GM19351 (cell line): ENCODE data around the gene RIC8A.

Source experiments
- ATAC-seq: cut with Tn5 transposase; IDR thresholded peaks from one replicate; pipeline ENCODE4 v1.9.1; 2021; ENCODE audit warnings: mild to moderate bottlenecking, moderate library complexity; ENCODE audit not compliant: unreplicated experiment

The RIC8A gene

GRCh38 chr11:203945-204586, 3.4 kb upstream of the RIC8A start:
- ATAC-seq: no peak

- ATAC-seq: no peak
Observed at GRCh38 chr11:204587-205109, 2.9 kb upstream of the RIC8A start.

- ATAC-seq: no peak
Observed at GRCh38 chr11:205221-206001, 2.1 kb upstream of the RIC8A start.

DNA sequence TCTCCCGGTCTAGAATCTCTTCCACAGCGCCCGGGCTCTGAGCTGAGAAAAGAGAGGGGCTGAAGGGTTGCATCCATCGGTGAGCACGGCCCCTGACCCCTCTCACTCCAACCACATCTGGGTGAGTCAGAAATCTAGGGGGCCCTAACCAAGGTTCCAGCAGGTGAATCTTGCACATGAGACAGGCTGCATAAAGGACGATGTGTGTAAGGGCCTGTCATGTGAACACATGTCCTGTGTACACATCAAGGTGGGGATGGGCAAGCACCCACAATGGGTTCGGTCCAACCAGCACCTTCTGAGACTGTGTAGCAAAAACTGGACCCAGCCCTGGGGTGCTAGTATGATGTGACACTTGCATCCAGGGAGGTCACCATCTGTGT, 1.5 kb upstream of the RIC8A start:
- no peak for ATAC-seq

DNA sequence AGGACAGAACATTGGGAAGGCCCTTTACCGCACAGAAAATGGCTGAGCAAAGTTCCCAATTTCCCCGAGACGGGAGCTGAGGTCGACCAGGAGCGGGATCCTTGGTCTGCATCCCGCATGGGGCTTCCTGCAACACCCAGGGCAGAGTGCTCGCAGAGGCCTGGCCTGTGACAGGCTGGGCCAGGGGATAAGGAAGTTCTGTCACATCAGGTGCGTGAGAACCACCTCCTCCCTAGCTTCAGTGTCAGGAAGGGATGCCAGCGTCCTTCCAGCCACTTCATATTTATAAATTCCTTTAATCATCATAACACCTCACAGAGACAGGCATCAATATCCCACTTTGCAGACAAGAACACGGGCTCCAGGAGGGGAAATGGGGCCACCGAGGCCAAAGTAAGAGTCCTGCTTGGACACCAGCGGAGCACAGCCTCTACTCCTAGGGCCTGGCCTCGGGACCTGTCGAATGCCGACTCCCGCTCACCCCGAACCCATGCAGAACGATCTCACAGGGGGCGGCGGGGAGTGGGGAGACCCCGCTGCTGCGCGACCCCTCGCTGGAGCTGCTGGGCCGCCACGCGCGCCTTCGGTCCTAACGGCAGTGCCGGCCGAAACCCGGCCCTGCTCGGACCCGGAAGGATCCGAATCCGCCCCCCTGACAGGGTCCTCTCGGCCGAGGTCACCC, 841 bp upstream of the RIC8A start:
- ATAC-seq: no peak

GRCh38 chr11:207863-208180, 314 bp downstream of the RIC8A start:
- ATAC-seq: no peak

DNA sequence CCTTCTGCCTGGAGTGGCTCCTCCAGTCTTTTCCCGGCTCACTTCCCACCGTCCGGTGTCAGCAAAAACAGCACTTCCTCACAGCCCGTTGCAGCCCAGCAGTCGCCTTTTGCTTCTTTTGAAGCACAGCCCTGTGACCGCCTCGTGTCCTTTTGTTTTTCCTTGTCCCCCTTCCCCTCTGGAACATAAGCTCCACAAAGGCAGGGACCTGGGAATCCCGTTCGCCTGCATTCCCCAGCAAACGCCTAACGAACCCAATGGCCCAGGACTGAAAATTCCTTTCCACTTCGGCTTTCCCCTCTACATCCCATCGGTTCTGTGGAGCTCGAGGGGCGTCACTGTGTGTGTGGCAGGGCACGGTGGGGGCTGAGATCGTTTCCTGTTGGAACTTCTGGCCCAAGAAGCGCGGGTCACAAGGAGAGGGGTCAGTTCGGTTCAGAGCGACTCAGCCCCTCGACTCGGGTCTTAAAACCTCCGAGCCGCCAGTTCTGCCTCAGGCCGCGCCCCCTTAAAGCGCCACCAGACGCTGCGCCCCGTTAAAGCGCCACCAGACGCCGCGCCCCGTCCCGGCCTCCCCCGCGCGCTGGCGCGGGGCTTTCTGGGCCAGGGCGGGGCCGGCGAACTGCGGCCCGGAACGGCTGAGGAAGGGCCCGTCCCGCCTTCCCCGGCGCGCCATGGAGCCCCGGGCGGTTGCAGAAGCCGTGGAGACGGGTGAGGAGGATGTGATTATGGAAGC, 841 bp downstream of the RIC8A start:
- peak; percentile 43 for ATAC-seq

- ATAC-seq: no peak
Observed at GRCh38 chr11:208917-209260, 1.4 kb downstream of the RIC8A start.

GRCh38 chr11:209275-210121, 2.0 kb downstream of the RIC8A start:
- ATAC-seq: no peak

DNA sequence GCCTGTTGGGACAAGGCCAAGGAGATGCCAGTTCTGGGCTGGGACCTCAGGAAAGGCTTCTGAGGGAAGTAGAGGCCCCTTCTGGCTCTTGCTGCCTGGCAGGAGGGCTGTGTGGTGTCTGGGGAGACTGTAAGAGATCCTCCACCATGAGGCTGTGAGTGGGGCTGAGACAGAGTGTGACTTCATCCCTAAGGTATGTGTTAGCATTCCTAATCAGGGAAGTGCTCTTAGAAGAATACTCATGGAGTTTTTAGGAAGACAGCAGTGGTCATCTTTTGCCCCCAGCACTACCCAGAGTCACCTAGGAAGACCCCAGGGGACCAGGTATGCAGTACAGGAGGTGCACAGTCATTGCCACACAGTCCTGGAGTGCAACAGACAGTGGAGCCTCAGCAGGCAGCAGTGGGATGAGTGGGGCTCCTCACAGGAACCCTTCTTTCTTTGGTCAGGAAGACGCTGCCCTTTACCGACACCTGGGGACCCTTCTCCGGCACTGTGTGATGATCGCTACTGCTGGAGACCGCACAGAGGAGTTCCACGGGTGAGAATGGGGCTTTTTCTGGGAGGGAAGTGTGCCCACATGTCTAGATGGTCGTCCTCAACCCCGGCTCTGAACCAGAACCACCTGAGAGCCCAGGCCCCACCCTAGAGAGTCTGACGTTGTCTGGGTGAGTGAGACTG, 2.8 kb downstream of the RIC8A start:
- no peak for ATAC-seq

DNA sequence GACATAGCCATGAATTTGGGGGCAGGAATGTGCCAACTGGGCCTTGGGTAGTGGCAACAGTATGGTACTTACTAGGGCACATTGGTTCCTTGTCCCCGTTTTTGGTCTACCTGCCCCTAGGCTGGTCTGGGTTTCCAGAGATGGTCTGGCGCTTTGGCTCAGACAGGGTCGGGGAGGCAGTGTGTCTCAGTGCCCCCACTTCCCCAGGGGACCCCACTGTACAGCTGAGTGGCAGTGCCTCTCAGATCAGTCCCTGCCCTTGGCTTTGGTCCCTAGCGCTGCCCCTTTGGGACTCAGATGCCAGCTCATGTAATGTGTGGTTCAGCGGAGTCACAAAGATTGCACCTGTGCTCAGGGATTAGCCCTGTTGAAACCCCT, 3.3 kb downstream of the RIC8A start:
- ATAC-seq: no peak

- ATAC-seq: no peak
Observed at GRCh38 chr11:211295-211694, 3.8 kb downstream of the RIC8A start.

DNA sequence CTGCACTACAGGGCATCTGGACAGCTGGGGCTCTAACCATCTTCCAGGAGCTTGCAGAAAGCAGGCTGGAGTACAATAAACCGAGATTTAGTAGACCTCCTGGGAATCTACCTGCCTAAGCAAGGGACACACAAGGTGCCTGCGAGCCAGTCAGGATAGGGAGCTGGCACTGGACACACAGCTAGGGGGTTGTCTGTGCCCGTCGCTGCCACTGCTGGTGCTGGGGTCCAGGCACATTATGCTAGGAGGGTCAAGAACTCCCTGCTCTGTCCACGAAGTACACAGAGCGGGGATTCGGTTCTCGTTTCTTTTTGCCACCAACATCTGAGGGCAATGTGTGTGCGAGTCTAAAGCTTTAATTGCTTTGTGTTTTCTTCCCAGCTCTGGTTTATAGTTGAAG, 4.2 kb downstream of the RIC8A start:
- ATAC-seq: no peak

- no peak for ATAC-seq
Observed at GRCh38 chr11:212150-213100, 4.9 kb downstream of the RIC8A start.

GRCh38 chr11:213111-213510, 5.6 kb downstream of the RIC8A start:
- no peak for ATAC-seq

DNA sequence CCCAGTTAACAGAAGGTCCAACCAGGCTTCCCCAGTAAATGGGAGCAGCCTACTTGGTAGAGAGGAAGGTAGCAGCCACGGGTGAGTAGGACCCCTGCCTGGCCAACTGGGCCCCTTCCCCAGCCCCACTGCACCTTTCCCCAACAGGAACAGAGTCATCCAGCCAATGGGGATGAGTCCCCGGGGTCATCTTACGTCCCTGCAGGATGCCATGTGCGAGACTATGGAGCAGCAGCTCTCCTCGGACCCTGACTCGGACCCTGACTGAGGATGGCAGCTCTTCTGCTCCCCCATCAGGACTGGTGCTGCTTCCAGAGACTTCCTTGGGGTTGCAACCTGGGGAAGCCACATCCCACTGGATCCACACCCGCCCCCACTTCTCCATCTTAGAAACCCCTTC, 6.6 kb downstream of the RIC8A start:
- ATAC-seq: no peak

- ATAC-seq: no peak
Observed at GRCh38 chr11:215581-216037, 8.1 kb downstream of the RIC8A start.

- no peak for ATAC-seq
Observed at GRCh38 chr11:216081-216974, 8.8 kb downstream of the RIC8A start.
